Cerebellar cortex (tissue), 1 donor: ENCODE data around the gene CTU1.

Source experiments
- DNase-seq: peaks from one replicate; pipeline ENCODE4 v3.0.0-alpha.2; 2015; ENCODE audit warnings: low spot score

Gene CTU1

GRCh38 chr19:51082611-51083010 lies 25.6 kb downstream of the CTU1 start, which contains the start of gene KLK14:
Gene KLK14, minus strand, starts transcription at chr19:51082887. Its CDS starts 273 bp downstream, at chr19:51082614.
- DNase-seq, result no peak

GRCh38 chr19:51081476-51081875 lies 26.7 kb downstream of the CTU1 start:
- DNase-seq, result no peak

GRCh38 chr19:51079481-51080110 lies 28.6 kb downstream of the CTU1 start:
- peak; percentile 6 for DNase-seq

- DNase-seq, result no peak
These were observed 29.5 kb downstream of the CTU1 start for GRCh38 chr19:51078731-51079130.

GRCh38 chr19:51078104-51078503 lies 30.1 kb downstream of the CTU1 start:
- DNase-seq, result no peak

- no peak for DNase-seq
These were observed 31.5 kb downstream of the CTU1 start for GRCh38 chr19:51076631-51077213.

GRCh38 chr19:51075998-51076397 lies 32.2 kb downstream of the CTU1 start:
- no peak for DNase-seq

- no peak for DNase-seq
These were observed 37.2 kb downstream of the CTU1 start for GRCh38 chr19:51071095-51071405.

GRCh38 chr19:51070334-51071094 lies 37.7 kb downstream of the CTU1 start:
- no peak for DNase-seq

- no peak for DNase-seq
These were observed 41.6 kb downstream of the CTU1 start for GRCh38 chr19:51066393-51067186.

- DNase-seq, result no peak
These were observed 42.8 kb downstream of the CTU1 start for GRCh38 chr19:51065221-51065960.

- DNase-seq, result no peak
These were observed 43.5 kb downstream of the CTU1 start, which contains the start of gene KLK13 for GRCh38 chr19:51064534-51065220. Gene KLK13, minus strand, starts transcription at chr19:51065092. Its CDS starts 25 bp downstream, at chr19:51065067.

GRCh38 chr19:51063664-51064063 lies 44.5 kb downstream of the CTU1 start:
- no peak for DNase-seq

GRCh38 chr19:51060973-51061372 lies 47.2 kb downstream of the CTU1 start:
- no peak for DNase-seq

- no peak for DNase-seq
These were observed 47.9 kb downstream of the CTU1 start for GRCh38 chr19:51060336-51060735.

- DNase-seq, result no peak
These were observed 48.5 kb downstream of the CTU1 start for GRCh38 chr19:51059715-51060114.

GRCh38 chr19:51055866-51056265 lies 52.3 kb downstream of the CTU1 start:
- DNase-seq, result no peak
